Measurements from ENCODE around the gene UNKL.

The UNKL gene

DNA sequence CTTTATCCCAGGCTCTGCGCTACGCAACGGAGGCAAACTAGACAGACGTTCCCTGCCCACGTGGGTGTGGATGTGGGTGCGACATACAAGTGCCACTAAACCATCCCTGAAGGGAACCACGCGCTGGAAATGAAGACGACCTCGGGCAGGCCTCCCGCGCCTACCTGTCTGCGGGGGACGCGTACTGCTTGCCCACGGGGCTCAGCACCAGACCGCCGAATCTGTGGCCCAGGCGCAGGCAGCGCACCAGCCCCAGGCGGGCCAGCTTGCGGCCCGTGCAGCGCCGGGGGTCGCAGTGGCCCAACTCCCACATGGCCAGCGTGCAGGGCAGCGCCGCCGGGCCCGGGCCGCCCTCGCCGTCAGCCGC, 63.3 kb downstream of the UNKL start:
- DNase-seq (ENCODE audit: low spot score), result no peak

DNA sequence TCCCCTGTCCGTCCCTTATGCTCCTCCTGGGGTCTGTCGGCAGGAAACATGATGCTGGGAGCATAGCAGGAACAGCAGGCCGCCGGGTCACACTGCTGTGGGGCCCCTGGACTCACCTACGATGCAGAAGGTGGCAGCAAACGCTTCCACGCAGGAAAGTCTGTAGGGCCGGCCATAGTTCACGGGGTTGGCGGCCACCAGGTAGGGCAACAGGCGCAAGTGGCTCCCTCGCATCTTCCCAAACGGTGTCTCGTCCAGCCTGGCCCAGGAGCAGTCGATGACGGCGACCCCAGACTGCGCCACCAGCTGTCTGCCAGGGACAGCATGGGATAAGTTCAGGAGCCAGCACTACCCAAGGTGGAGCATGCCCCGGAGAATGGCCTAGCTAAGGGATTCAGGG, 63.8 kb downstream of the UNKL start:
- no peak for DNase-seq (ENCODE audit: low spot score)

DNA sequence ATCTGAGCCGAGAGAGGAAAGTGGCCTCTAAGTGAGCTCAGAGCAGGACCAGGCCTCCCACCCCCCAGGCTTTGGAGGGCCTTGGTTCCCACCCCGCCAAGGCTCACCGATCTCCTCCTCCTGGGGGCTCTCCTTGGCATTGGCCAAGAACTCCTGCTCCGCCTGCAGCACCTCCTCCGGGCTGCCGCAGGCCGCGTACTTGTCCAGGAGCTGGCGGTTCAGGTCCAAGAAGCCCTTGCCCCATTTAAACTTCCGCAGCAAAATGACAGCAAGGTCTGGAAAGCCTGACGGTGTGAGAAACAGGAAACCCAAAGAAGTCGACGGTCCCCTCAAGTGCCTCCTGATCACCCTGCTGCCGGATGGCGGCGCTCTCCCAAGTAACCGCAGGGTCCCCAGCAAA, 64.6 kb downstream of the UNKL start:
- no peak for DNase-seq (ENCODE audit: low spot score)

DNA sequence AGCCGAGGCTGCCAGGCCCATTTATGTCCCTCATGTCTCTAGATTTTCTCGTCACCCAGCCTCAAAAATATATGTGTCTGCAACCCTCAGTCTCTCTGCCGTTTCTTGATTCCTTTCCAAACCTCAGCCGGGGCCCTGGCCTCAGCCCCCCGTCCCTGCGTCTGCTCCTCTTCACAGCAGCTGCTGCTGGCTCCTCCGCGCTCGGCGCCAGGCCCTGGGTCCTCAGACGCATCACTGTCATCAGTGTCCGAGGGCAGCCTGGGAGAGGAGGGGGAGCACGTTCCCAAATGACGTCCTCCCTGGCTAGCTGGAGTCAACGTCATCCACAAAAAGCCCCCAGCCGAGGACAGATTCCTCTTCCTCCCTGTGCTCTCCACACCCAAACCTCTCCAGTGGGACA, 65.2 kb downstream of the UNKL start:
- DNase-seq (ENCODE audit: low spot score), result no peak

DNA sequence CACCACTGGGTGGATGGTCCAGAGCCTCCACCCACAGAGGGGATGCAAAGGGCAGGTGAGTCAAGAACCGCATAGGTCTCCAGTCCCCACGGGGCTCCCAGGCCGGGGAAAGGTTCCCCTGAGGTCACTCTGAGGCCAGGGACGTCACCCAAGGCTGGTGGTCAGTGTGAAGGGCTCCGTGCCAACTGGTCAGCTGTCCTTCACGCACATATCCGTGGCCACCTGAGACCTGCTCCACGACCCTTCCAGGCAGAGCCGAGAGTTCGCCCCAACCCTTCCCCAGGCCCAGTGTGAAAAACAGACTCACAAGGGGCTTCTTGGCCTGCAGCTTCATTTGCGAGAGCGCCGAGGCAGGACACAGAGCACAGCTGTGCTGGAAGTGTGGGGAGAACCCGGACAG, 65.6 kb downstream of the UNKL start:
- no peak for DNase-seq (ENCODE audit: low spot score)

DNA sequence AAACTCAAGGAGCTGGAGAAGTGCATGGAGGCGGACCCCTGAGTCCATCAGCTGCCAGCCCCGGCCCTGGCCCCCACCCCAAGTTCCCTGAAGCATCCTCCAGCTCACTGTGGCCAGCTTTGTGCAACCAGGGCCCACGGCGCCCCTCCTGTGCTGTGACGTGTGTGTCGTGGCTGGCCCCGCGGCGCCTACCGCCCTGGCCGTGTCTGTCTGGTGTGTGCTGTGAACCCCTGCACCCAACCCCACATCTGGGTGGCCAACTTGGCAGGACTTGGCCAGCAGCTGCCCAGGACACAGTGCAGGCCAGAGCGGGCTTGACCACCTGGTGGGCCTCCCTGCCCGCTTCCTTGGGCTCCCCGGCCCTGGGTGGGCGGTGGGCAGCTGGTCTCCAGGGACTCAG, 66.1 kb downstream of the UNKL start:
- DNase-seq (ENCODE audit: low spot score), result no peak

DNA sequence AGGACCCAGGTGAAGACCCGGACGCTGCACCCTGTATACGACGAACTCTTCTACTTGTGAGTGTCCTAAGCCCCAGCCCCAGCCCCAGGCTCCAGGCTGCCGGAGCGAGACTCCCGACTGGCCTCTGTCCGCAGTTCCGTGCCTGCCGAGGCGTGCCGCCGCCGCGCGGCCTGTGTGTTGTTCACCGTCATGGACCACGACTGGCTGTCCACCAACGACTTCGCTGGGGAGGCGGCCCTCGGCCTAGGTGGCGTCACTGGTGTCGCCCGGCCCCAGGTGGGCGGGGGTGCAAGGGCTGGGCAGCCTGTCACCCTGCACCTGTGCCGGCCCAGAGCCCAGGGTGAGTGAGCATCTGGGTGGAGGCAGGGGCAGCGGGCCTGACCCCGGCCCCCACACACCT, 66.5 kb downstream of the UNKL start:
- DNase-seq (ENCODE audit: low spot score), result no peak

DNA sequence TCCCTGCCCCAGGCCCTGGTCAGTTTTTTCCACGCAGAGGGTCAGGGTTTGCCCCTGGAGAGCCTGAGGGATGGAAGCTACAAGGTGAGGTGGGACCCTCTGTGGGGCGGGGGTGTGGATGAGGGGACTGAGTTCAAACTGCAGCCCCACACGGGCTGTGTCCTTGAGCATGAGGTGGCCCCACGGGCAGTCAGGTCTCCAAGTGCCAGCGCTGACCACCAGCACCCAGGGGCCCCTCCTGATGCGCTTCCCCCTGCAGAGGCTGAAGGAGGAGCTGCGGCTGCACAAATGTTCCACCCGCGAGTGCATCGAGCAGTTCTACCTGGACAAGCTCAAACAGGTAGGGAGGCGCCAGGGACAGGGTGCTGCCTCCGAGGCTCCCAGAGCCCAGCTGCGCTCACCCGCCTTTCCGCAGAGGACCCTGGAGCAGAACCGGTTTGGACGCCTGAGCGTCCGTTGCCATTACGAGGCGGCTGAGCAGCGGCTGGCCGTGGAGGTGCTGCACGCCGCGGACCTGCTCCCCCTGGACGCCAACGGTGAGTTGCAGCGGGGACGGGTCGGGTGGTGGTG, 67.1 kb downstream of the UNKL start:
- DNase-seq (ENCODE audit: low spot score), result no peak

DNA sequence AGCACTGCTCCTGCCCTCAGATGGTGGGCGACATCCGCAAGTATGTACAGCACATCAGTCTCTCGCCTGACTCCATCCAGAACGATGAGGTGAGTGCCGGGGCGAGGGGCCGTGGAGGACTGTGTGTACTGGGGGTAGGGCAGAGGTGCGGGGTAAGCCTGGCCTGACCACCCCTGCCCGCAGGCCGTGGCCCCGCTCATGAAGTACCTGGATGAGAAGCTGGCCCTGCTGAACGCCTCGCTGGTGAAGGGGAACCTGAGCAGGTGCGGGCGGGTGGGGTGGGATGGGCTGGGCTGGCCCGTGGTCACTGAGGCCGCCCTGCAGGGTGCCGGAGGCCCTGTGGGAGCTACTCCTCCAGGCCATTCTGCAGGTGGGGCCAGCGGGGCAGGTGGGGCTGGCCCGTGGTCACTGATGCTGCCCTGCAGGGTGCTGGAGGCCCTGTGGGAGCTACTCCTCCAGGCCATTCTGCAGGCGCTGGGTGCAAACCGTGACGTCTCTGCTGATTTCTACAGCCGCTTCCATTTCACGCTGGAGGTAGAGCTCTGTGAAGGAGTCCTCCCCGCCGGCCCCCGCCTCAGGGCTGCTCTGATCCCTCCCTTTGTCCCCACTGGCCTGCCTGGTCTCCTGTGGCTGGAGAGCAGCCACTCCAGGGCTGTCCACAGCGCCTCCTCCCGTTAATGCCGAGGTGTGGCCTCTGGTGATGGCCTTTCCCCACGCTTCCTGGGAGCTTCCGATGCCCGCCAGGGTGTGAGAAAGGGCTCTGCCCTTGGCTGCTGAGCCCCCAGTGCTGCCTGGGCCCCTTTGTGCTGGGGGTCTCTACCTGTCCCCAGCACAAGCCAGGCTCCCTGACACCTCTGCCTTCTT, 67.8 kb downstream of the UNKL start:
- no peak for DNase-seq (ENCODE audit: low spot score)

DNA sequence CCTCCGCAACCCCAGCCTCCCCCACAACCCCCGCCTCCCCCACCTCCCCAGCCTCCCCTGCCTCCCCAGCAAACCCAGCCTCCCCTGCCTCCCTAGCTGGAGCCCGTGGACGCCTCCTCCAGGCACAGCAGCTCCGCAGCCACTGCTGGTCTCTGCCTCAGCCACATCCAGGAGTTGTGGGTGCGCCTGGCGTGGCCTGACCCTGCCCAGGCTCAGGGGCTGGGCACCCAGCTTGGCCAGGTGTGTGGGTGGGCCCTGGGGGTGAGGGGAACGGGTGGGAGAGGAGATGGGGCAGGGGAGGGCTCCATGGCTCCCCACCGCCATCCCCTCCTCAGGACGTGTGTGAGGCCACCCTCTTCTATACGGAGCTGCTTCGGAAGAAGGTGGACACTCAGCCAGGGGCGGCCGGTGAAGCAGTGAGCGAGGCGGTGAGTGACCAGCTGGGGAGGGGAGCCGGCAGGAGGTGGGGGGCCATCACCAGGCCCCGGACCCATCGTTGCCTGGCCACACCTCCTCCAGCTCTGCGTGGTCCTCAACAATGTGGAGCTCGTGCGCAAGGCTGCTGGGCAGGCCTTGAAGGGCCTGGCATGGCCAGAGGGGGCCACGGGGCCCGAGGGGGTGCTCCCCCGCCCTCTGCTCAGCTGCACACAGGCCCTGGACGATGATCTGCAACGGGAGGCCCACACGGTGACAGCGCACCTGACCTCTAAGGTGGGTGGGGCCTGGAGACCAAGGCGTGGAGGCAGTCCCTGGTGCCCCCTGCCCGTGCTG, 68.7 kb downstream of the UNKL start:
- no peak for DNase-seq (ENCODE audit: low spot score)

DNA sequence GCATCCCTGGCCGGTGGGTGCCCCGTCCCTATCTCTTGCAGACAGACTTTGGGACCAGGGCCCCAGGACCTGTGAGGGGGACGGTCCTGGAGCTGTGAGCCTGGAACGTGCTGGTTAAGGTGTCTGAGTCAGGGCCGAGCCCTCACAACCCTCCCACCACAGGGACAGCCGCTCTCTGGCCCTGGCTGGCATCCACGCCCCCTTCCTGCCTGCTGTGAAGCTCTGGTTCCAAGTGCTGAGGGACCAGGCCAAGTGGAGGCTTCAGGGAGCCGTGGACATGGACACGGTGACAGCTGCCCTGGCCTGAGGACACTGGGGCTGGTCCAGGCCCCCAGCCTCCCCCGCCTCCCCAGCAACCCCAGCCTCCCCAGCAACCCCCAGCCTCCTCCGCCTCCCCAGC, 69.4 kb downstream of the UNKL start:
- DNase-seq (ENCODE audit: low spot score), result no peak

DNA sequence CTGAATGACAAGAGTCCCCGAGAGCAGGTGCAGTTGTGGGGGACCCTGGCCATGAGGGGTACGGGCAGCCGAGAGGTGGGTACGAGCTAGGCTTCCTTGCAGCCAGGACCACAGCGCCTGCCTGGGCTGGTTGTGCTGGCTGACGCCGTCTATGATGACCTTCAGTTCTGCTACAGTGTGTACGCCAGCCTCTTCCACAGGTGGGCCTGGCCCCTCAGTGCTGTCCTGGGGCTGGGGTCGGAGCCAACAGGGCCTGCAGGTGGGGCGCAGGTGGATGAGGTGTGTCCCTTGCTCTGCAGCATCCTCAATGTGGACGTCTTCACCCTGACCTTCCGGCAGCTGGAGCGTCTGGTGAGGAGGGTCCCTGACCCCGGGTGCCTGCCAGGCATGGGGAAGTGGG, 70.0 kb downstream of the UNKL start:
- DNase-seq (ENCODE audit: low spot score), result no peak

DNA sequence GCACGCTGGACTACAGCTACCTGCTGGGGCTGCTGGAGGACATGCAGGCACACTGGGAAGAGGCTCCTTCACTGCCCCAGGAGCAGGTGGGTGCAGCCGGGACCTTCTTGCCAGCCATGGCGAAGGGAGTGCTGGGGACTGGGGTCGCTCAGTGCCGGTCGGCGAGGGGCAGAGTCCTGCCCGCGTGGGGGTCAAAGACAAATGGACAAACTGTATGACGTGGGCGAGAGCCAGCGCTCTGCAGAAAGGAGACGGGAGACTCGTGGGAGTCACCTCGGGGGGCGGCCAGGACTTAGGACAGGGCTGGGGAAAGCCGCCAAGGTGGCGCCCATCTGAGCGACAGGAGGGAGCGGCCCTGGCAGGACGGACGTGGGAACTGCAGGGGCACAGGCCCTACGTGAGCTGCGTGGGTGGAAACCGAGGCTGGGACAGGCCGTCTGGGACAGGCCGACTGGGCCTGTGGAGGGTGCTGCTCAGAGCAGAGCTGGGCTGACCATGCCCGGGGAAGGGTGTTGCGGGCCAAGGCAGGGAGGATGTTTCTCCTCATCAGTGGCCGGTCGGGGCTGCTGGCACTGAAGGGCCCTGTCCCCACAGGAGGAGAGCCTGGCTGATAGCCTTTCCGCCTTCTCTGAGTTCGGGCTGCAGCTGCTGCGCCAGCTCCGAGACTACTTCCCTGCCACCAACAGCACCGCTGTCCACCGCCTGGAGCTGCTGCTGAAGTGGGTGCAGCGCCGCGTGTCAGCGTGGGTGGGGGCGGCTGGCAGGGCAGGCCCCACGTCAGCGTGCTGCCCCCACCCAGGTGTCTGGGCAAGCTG, 70.9 kb downstream of the UNKL start:
- no peak for DNase-seq (ENCODE audit: low spot score)

DNA sequence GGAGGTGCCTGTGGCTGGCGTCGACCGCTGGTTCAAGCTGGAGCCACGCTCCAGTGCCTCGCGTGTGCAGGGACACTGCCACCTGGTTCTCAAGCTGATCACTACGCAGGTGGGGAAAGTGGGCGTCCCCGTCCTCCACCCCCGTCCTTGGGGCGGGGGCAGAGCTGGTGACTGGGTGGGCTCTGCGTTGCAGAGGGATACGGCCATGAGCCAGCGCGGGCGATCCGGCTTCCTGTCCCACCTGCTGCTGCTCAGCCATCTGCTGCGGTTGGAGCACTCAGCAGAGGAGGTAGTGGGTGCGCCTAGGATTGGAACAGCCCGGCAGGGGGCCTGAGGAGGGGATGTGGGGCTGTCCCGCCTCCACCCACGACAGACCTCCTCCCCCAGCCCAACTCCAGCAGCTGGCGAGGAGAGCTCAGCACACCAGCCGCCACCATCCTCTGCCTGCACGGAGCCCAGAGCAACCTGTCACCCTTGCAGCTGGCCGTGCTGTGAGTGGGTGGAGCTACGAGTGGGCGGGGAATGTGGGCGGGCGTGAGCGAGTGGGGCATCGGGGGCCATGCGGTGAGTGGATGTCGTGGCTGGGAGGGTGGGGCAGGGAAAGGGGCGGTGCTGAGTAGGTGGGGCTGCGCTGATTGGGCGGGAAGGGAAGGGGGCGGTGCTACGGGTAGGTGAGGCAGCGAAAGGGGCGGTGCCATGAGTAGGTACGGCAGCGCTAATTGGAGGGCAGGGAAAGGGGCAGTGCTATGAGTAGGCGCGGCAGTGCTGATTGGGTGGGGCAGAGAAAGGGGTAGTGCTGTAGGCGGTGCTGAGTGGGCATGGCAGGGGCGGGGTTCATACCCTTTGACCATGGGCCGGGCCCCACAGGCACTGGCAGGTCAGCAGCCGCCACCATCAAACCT, 71.7 kb downstream of the UNKL start:
- DNase-seq (ENCODE audit: low spot score), result peak; percentile 89

DNA sequence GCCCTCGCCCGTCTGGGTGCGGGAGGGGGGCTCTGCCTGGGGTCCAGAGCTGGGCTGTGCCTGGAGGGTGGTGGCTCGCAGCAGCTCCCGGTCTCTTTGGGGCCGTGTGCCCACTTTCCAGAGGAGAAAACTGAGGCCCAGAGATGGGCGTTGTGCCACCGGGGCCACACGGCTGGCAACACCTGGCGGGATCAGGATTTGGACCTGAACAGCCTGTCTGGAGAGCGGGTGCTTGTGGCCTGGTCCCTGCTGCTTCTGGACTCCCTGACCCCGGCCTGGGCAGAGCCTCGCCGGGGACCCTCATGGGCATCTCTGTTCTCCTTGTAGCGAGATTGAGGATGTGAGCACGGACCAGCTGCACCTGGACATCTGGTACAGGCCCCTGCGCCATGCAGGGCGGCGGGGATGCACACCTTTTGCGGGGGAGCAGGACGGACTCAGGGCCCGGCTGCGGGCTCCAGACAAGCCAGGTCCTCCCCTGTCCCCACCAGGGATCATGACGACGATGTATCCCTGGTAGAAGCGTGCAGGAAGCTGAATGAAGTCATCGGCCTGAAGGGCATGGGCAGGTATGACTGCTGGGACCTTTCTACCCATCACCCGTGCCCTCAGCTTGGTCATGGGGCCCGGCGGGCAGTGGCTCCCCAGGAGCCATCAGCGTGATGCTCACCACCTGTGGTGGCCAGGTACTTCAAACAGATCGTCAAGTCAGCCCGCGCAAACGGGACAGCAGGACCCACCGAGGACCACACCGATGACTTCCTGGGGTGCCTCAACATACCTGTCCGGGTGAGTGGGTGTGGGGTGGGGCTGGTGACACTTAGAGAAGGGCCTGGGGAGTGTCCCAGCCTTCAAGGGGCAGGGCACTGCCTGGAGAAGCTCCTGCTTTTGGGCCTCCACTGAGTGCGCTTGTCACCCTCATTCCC, 72.7 kb downstream of the UNKL start:
- DNase-seq (ENCODE audit: low spot score), result no peak

DNA sequence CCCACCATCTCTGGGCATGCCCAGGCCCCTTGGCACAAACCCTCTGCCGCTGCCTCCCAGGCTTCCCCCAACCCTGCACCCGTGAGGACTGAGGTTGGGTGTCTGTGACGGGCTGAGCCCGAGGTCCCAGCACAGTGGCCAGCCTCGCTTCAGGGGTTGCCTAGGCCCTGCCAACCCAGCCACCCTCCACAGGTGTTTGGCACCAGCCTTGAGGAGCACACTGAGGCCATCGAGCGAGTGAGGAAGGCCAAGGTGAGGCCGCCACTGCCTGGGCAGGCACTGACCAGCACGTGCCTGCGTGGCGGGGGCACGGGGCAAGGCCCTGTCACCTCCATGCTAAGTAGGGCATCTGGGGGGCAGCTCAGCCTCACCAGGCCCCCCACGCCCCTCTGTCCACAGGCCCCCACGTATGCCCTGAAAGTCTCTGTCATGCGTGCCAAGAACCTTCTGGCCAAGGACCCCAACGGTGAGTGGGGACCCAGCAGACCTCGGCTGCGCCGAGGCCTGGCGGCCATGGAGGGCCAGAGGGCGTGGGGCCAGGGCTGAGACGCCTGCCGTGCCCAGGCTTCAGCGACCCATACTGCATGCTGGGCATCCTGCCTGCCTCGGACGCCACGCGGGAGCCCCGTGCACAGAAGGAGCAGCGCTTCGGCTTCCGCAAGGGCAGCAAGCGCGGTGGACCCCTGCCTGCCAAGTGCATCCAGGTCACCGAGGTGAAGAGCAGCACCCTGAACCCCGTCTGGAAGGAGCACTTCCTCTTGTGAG, 73.6 kb downstream of the UNKL start:
- no peak for DNase-seq (ENCODE audit: low spot score)

DNA sequence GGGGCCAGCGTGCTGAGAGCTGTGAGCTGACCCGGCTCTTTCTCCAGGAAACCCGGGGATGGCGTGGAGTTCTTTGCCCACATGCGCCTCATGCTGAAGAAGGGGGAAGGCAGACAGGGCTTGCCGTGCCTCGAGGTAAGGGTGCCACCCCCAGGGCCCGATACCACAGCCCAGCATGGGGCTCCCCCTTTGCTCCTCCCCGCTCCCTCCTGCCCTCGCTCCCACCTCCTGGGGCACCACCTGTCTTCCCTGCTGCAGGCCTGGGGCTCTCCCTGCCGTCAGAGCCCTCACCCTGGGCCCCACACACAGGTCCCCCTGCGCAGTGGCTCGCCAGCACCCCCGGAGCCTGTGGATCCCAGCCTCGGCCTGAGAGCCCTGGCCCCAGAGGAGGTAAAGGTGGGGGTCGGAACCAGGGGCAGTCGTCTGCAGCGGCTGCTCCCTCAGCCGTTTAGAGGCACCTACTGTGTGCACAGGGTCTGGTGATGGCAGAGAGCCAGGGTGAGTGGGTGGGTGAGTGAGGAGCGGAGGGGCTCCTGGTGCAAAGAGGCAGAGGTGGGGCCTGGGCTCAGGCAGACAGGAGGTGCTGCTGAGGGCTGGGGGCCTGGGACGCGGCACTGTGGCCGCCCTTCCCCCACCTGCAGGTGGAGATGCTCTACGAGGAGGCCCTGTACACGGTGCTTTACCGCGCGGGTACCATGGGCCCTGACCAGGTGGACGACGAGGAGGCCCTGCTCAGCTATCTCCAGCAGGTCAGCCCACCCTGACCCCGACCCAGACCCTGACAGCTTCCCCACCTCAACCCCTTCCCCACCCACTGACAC, 75.4 kb downstream of the UNKL start:
- no peak for DNase-seq (ENCODE audit: low spot score)

DNA sequence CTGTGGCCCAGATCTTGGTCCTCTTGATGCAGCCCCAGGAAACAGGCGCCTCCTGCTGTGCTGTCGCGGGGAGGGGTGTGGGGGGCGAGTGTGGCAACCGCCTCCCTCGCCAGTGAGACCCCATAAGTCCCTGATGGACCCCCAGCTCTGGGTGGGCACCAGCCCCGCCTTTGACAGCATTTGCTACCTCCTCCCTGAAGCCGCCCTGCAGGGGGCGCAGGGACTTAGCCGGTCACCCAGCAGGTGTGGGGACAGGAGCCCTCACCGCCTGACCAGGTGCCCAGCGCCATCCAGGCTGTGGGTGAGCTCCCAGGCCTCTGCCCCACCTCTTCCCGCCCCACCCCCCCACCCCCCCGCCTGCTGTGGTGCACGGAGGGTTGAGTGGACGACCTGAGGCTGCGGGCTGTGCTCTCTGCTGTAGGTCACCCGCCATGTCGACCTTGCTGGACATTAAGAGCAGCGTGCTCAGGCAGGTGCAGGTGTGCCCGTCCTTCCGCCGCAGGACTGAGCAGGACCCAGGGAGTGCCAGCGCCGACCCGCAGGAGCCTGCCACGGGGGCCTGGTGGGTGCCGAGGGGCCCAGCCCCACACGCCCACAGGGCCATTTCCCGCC, 76.3 kb downstream of the UNKL start:
- no peak for DNase-seq (ENCODE audit: low spot score)

Data from kidney capillary endothelial cell (primary cell).